G401 (cell line): ENCODE data around the gene AMN. TPM values are rescaled to one million over a fixed set of nuclear protein-coding genes. Genes with fewer than 3 reads are reported as not detected.

Source experiments
- DNase-seq: peaks from one replicate; pipeline ENCODE4 v3.0.0-alpha.2; 2015; ENCODE audit warnings: low spot score
- in situ Hi-C: cut with HindIII; loops from 2 replicates; pipeline ENCODE4 v1.10.0; 2016; ENCODE audit warnings: low sequenced_read_pairs, mixed read lengths
- total RNA-seq: library from RNA; depleted of rRNA; stranded (reverse); fragments of >200 nt; shearing (Covaris generic); gene quantifications from 2 replicates; pipeline ENCODE4 v1.2.3, GENCODE V29; 2014

AMN gene
- total RNA-seq, 1 experiment from 2014 or later = not detected

- in situ Hi-C loops = no loop called here
- DNase-seq = no peak
These were observed 13.0 kb upstream of the AMN start for GRCh38 chr14:102909462-102909861.

- in situ Hi-C loops = no loop called here
- DNase-seq = no peak
These were observed 12.6 kb upstream of the AMN start for GRCh38 chr14:102909911-102910310.

GRCh38 chr14:102910442-102910841, 12.0 kb upstream of the AMN start:
- no peak for DNase-seq
- in situ Hi-C loops = no loop called here

- in situ Hi-C loops = no loop called here
- no peak for DNase-seq
These were observed 10.9 kb upstream of the AMN start for GRCh38 chr14:102911541-102911951.

- in situ Hi-C loops = no loop called here
- no peak for DNase-seq
These were observed 10.3 kb upstream of the AMN start for GRCh38 chr14:102911991-102912761.

GRCh38 chr14:102913341-102914211, 8.9 kb upstream of the AMN start:
- DNase-seq = no peak
- in situ Hi-C loops = no loop called here

GRCh38 chr14:102914474-102915291, 7.8 kb upstream of the AMN start:
- in situ Hi-C loops = no loop called here

GRCh38 chr14:102915292-102916110, 7.0 kb upstream of the AMN start:
- in situ Hi-C loops = no loop called here
- DNase-seq = no peak

More at GRCh38 chr14:102914474-102915291, 7.8 kb upstream of the AMN start:
- no peak for DNase-seq

- in situ Hi-C loops = no loop called here
- no peak for DNase-seq
These were observed 6.0 kb upstream of the AMN start for GRCh38 chr14:102916347-102917055.

GRCh38 chr14:102917056-102917385, 5.4 kb upstream of the AMN start:
- DNase-seq = no peak
- in situ Hi-C loops = no loop called here

GRCh38 chr14:102917469-102918211, 4.8 kb upstream of the AMN start:
- DNase-seq = peak; percentile 57
- in situ Hi-C loops = no loop called here

- no peak for DNase-seq
- in situ Hi-C loops = no loop called here
These were observed 4.0 kb upstream of the AMN start for GRCh38 chr14:102918438-102918837.

- in situ Hi-C loops = no loop called here
- DNase-seq = no peak
These were observed 2.0 kb upstream of the AMN start for GRCh38 chr14:102920273-102920997.

- DNase-seq = no peak
- in situ Hi-C loops = no loop called here
These were observed 1.5 kb upstream of the AMN start for GRCh38 chr14:102920998-102921304.

GRCh38 chr14:102923201-102923924, 900 bp downstream of the AMN start:
- no peak for DNase-seq

GRCh38 chr14:102923925-102924486, 1.5 kb downstream of the AMN start:
- in situ Hi-C loops = no loop called here
- DNase-seq = no peak

More at GRCh38 chr14:102923201-102923924, 900 bp downstream of the AMN start:
- in situ Hi-C loops = no loop called here
